CD4-positive, alpha-beta T cell treated with Interleukin-4 for 4 hours (primary cell): ENCODE data around the gene DSTYK.

ENCODE experiments used
- DNase-seq: peaks from one replicate; pipeline ENCODE4 v3.0.0-alpha.2; 2020

The DSTYK gene

GRCh38 chr1:205211169-205211838, at the start of gene DSTYK:
DSTYK (minus strand) TSS chr1:205211702; CDS start chr1:205211535, 167 bp downstream.
- peak; percentile 92 for DNase-seq

GRCh38 chr1:205259998-205260397, 48.5 kb upstream of the DSTYK start:
- no peak for DNase-seq

- DNase-seq, result no peak
Observed at GRCh38 chr1:205259324-205259832, 47.9 kb upstream of the DSTYK start.

DNA sequence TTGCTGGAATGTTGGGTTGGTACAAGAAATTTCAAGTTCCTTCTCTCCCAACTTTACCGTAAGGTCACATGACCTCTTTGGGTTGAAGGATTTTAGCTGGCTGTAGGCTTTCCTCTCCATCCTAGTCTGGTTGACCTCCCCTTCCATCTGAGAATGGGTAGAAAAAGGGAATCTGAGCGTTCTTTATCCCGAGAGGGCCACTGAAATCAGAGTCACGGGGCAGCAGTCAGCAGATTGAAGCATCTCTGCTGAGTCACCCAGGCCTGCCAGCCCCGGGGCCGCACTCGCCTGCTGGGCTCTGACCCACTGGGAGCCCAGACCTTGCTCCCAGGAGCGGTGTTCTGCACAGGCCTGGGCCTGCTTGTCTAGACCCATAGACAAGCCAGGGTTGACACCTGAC, 47.2 kb upstream of the DSTYK start:
- DNase-seq, result no peak

- DNase-seq, result no peak
Observed at GRCh38 chr1:205258261-205258691, 46.8 kb upstream of the DSTYK start.

- DNase-seq, result no peak
Observed at GRCh38 chr1:205257735-205258134, 46.2 kb upstream of the DSTYK start.

DNA sequence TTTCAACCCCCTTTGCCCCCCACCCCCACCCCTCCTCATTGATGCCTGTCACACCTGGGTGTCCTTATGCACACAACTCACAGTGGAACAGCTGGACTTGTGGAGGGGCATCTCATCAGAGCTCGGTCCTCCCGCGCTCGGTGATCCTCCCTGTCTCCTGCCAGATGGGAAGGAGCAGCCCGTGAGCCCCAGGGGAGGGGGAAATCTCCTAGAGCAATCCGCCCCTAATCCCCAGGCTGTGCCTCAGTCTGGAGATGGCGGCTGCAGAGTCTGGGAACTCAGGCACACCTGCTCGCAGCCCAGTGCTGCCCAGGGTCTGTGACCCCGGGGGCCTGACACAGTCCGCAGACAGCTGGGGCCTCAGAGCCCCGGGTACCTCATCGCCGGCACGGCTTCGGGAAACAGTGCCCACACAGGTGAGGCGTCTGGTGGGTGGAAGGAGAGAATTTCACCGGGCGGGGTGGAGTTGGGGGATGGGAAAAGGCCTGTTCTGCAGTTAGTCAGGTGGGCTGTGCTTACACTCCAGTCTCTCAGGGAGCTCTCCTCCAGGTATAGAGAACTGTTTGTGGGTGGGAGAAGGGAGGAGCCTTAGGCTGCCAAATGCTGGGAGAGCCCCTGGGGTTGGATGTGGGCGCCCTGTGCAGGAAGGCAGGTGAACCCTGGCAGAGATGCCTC, 45.6 kb upstream of the DSTYK start:
- DNase-seq, result no peak

DNA sequence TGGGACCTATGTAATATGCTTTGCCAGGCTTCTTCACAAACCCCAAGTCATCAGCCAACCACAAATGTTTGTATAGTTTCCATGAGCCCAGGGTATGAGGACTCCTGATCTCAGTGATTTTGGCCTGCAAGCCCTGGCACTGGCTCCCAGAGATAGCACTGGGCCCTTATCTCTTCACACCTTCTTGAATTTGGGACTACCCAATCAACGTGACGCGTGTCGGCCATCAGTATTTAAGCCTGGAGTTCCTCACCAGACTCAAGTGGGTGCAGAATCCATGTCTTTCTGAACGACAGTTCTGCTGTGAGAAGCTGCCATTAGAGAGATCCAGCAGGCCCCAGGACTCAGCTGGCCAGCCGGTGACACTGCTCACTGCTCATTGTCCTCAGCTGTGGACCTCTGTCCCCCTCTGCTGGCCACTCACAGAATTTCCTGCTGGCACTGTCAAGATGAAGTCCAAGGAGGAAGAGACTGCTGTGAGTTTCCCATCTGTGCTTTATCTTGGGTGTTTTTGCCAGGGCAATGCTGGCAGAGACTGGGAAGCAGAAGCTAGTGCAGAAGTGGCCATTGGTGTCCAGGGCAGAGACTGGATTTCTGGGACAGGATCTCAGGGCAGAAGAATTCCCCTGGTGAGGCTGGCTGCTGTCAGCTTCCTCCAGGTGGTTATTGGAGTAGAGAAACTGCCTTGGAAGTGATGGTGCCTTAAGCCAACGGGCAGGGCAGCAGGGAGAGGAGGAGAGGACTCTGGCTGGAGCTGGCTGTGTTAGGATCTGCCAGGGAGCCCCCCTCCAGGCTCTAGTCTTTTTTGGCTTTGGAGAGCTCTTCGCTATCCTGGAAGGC, 44.7 kb upstream of the DSTYK start:
- peak; percentile 80 for DNase-seq

DNA sequence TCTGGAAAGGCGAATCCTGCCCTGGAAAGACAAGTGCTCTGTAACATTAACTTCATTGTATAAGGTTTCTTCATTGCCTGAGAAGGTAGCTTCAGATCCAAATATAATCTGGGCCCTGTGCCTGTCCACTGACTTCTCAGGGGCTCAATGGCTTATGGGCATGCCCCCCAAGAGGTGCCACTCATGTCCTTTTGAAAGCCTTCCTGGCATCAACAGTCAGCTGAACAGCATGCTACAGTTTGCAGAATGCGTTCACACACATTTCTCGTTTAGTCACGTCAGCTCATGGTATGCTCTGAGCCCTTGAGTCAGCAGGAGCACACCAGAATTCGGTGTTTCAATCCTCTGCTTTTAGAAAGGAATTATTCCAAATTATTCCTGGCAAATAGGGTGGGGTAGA, 40.1 kb upstream of the DSTYK start:
- no peak for DNase-seq

GRCh38 chr1:205250699-205251098, 39.2 kb upstream of the DSTYK start:
- no peak for DNase-seq

- DNase-seq, result no peak
Observed at GRCh38 chr1:205249651-205250050, 38.1 kb upstream of the DSTYK start.

DNA sequence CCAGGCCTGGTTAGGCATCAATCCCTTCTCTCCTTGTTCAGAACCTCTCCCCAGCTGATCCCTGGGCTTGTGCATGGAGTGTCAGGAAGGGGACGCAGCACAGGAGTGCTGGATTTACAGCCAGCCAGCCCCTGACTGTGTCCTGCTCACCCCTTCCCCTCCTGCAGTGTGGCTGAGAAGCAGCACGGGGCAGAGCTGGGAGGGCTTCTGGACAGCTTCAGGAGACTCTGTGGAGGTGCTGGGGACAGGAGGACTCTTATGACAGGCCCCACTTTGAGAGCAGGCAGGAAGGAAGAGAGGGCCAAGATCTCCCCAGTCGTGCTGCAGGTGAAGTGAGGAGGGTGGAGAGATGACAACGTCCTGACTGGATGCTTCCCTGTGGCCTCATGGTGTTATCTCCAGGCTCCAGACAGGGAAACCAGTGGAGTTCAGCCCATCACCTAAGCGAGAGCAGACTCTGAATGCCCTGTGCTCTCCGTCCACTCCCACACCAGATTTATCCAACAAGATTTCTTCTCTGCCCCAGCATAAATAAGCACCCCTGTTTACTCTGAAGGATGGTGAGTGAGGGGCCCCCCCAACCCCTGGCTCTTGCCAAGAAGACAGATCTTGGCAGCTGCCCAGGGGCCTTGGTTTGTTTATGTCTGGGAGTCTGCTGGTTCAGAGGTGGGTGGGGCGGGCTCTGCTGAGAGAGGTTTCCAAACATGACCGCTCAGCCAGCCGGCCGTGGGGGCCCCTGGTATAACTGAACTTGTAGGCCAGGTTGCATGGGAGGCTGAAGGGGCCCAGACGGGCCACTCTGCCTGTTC, 37.5 kb upstream of the DSTYK start:
- DNase-seq, result no peak

- DNase-seq, result no peak
Observed at GRCh38 chr1:205247130-205247921, 35.8 kb upstream of the DSTYK start.

- DNase-seq, result no peak
Observed at GRCh38 chr1:205246351-205247119, 35.0 kb upstream of the DSTYK start.

DNA sequence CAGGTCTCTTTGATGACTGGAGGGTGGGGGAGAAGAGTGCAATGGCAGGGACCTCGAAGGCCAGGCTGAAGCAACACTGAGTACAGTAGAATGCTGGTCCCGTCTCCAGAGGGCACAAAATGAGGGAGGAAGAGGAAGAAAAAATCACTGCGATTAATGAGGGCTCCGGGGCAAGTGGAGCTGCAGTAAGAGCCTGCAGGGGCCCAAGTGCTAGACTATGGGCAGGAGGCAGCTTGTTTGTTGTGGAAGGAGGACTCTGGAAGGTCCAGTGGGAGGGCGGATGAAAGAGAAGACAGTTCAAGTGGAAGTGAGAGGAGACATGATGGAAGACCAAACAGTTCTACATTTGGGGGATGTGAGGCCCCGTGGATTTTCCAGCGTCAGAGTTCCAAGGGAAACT, 33.6 kb upstream of the DSTYK start:
- no peak for DNase-seq

DNA sequence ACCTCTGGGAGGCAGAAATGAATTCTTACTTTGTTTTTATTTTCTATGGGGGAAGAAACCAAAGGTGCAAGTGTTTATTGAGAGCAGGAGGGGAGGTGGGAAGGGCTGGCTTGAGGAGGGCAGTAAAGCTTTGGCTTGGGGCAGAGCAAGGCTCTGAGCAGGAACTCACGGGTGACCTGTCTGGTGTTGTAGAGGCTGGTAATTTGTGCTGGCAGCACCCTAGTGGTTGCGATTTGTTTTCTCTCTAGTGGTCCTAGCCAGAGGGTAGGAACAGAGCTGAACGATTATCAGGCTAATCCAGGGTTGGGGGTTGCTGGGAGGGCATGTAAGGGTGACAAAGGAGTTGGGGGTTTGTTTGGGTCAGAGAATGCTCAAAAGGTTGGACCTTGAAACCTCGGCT, 32.9 kb upstream of the DSTYK start:
- DNase-seq, result no peak

DNA sequence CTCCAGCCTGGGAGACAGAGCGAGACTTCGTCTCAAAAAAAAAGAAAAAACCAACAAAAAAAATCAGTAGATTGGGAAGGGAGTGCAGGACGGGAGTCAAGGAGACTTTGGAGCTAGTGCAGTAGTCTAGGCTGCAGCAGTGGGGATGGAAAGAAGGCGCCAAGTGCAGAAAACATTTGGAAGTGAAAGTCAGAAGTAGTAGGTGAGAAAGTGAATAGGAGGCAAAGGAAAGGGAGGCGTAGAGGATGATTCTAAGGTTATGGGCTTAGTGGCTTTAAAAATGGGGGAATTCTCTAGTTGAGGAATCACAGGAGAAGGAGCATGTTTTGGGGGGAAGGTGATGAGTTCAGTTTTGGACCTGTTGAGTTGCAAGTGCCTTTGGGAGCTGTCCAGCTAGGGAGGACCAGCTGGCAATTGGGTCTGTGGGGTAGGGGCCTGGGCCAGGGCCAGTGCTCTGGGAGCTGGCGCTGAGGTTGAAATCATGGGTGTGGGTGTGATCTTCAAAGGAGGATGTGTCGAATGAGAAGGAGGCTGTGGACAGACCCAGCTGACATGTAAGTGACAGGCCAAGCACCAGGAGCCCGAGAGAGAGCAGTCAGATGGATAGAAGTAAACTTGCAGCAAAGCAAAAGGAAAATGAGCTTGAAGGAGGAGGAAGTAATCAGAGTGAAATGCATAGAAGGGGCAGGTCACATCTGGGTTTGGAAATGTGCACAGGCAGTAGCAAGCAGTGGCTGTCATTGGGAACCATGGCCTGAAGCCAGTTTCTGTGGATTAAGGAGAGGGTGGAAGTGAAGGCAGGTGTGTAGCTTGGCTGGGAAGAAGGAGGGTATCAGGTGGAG, 32.1 kb upstream of the DSTYK start:
- DNase-seq, result no peak

DNA sequence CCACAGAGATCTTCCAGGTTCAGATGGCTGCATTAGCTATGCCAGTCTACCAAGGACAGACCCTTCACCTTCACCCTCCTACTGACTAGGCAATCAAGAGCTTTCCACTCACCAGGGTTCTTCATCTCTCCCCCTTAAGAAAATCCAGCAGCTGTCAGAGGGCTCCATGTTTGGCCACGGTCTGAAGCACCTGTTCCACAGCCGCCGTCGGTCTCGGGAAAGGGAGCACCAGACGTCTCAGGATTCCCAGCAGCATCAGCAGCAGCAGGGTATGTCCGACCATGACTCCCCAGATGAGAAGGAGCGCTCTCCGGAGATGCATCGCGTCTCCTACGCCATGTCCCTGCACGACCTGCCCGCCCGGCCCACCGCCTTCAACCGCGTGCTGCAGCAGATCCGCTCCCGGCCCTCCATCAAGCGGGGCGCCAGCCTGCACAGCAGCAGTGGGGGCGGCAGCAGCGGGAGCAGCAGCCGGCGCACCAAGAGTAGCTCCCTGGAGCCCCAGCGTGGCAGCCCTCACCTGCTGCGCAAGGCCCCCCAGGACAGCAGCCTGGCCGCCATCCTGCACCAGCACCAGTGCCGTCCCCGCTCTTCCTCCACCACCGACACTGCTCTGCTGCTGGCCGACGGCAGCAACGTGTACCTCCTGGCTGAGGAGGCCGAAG, 30.0 kb upstream of the DSTYK start:
- DNase-seq, result no peak

- no peak for DNase-seq
Observed at GRCh38 chr1:205240569-205240968, 29.1 kb upstream of the DSTYK start.

GRCh38 chr1:205240118-205240517, 28.6 kb upstream of the DSTYK start:
- DNase-seq, result no peak
